ENCODE results near the gene FGF18. TPM values are rescaled to one million over a fixed set of nuclear protein-coding genes. Genes with fewer than 3 reads are reported as not detected.
"Not testable (repeated sequence)": the region's sequence is repeated elsewhere in the genome, so short reads cannot be mapped to it uniquely, and the experiment has no call there.

FGF18 gene
- polyA plus RNA-seq, 1 donor from 2014 or later, result 1.2 TPM

DNA sequence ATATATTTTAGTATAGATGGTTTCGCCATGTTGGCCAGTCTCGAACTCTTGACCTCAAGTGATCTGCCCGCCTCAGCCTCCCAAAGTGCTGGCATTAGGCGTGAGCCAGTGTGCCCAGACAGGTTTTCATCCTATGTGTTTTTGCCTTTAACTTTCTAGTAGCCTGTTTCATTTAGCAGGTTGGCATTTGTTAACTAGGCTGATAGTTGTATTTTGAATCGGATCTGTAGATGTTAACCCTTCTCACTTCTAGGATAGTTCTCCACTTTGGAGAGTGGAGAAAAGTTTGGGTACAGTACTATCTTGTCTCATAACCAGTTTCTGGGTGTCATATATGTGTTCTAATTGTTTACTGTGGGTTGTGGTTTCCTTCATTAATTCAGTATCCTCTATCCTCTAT is 7.3 kb upstream of the FGF18 start:
- H2AFZ ChIP-seq (ENCODE audit: low read depth, low read length), result no peak overlapping the region
- H3K4me3 ChIP-seq (ENCODE audit: low read length), result no peak overlapping the region
- TF ChIP-seq, protein P1, sequence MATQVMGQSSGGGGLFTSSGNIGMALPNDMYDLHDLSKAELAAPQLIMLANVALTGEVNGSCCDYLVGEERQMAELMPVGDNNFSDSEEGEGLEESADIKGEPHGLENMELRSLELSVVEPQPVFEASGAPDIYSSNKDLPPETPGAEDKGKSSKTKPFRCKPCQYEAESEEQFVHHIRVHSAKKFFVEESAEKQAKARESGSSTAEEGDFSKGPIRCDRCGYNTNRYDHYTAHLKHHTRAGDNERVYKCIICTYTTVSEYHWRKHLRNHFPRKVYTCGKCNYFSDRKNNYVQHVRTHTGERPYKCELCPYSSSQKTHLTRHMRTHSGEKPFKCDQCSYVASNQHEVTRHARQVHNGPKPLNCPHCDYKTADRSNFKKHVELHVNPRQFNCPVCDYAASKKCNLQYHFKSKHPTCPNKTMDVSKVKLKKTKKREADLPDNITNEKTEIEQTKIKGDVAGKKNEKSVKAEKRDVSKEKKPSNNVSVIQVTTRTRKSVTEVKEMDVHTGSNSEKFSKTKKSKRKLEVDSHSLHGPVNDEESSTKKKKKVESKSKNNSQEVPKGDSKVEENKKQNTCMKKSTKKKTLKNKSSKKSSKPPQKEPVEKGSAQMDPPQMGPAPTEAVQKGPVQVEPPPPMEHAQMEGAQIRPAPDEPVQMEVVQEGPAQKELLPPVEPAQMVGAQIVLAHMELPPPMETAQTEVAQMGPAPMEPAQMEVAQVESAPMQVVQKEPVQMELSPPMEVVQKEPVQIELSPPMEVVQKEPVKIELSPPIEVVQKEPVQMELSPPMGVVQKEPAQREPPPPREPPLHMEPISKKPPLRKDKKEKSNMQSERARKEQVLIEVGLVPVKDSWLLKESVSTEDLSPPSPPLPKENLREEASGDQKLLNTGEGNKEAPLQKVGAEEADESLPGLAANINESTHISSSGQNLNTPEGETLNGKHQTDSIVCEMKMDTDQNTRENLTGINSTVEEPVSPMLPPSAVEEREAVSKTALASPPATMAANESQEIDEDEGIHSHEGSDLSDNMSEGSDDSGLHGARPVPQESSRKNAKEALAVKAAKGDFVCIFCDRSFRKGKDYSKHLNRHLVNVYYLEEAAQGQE (IDR thresholded peaks at IDR 0.05; ENCODE audit: borderline replicate concordance), result no peak
- H3K9me3 ChIP-seq (ENCODE audit: low read length), result no peaks in the 10 kb centered on the region
- H3F3A ChIP-seq (ENCODE audit: insufficient read depth, low read length, poor library complexity, severe bottlenecking), result no peaks in the 10 kb centered on the region
- H3K4me2 ChIP-seq (ENCODE audit: low read length), result no peak overlapping the region
- H3K36me3 ChIP-seq (ENCODE audit: insufficient read depth, low read length), result peaks cover 1% of the 10 kb centered on the region
- H3K27me3 ChIP-seq (ENCODE audit: insufficient read depth, low read depth, low read length), result no peaks in the 10 kb centered on the region
- peaks cover 6% of the 10 kb centered on the region for H3K79me2 ChIP-seq (replicated peaks; ENCODE audit: insufficient read depth, low read length)
- H4K20me1 ChIP-seq (ENCODE audit: insufficient read depth), result no peaks in the 10 kb centered on the region
- H3K27ac ChIP-seq (ENCODE audit: low read length), result no peak overlapping the region
- no peak overlapping the region for H3K9ac ChIP-seq (ENCODE audit: low read length)
- H3K9me2 ChIP-seq (ENCODE audit: insufficient read depth, low read length), result no peaks in the 10 kb centered on the region

DNA sequence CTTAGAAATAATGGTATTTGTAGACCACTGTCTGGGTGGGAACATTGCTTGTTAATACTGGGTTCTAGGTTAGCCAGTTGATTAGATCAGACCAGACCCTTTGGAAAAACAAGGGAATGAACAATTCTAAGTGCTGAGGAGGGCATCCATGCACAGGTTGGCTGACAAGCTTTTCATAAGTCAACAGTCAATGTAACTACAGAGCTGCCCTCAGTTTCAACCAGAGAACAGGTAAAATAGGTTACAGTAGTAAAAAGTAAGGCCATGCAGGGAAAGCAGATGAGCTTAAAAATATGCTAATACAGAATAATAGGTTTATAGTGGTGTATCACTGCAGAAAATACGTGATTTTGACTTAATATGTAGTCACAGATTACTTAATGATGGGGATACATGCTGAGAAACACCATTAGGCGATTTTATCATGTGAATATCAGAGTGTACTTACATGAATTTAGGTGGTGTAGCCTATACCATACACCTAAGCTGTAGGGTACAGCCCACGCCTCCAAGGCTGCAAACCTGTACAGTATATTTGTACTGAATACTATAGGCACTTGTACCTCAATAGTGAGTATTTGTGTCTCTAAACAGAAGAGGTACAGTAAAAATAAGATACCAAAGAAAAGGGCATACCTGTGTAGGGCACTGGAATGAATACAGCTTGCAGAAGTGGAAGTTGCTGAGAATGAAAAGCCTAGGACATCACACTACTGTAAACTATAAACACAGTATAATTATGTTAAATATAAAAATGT is 6.1 kb upstream of the FGF18 start:
- H3K27ac ChIP-seq (ENCODE audit: low read length), result no peak overlapping the region
- no peaks in the 10 kb centered on the region for H3K9me2 ChIP-seq (ENCODE audit: insufficient read depth, low read length)
- no peak overlapping the region for H3K4me2 ChIP-seq (ENCODE audit: low read length)
- H3K4me3 ChIP-seq (ENCODE audit: low read length), result no peak overlapping the region
- H3K36me3 ChIP-seq (ENCODE audit: insufficient read depth, low read length), result no peaks in the 10 kb centered on the region
- H3K9ac ChIP-seq (ENCODE audit: low read length), result no peak overlapping the region
- no peak overlapping the region for H2AFZ ChIP-seq (ENCODE audit: low read depth, low read length)
- no peaks in the 10 kb centered on the region for H3K9me3 ChIP-seq (ENCODE audit: low read length)
- no peaks in the 10 kb centered on the region for H4K20me1 ChIP-seq (ENCODE audit: insufficient read depth)
- TF ChIP-seq TAF1 (IDR thresholded peaks at IDR 0.05; ENCODE audit: low read depth) (no peak), POLR2AphosphoS5 (IDR thresholded peaks at IDR 0.05) (no peak), RAD21 (conservative IDR thresholded peaks at IDR 0.05) (no peak), EZH2 (IDR thresholded peaks at IDR 0.05; ENCODE audit: borderline replicate concordance, insufficient read depth, low read length, poor library complexity, severe bottlenecking) (no peak), SMC3 (conservative IDR thresholded peaks at IDR 0.05; ENCODE audit: poor library complexity) (no peak), EP300 (conservative IDR thresholded peaks at IDR 0.05; ENCODE audit: poor library complexity, severe bottlenecking) (no peak)
- TF ChIP-seq, protein P1 (IDR thresholded peaks at IDR 0.05; ENCODE audit: borderline replicate concordance), result no peak
- H3K79me2 ChIP-seq (replicated peaks; ENCODE audit: insufficient read depth, low read length), result no peaks in the 10 kb centered on the region
- H3K27me3 ChIP-seq (ENCODE audit: insufficient read depth, low read depth, low read length), result no peaks in the 10 kb centered on the region
- no peaks in the 10 kb centered on the region for H3F3A ChIP-seq (ENCODE audit: insufficient read depth, low read length, poor library complexity, severe bottlenecking)

DNA sequence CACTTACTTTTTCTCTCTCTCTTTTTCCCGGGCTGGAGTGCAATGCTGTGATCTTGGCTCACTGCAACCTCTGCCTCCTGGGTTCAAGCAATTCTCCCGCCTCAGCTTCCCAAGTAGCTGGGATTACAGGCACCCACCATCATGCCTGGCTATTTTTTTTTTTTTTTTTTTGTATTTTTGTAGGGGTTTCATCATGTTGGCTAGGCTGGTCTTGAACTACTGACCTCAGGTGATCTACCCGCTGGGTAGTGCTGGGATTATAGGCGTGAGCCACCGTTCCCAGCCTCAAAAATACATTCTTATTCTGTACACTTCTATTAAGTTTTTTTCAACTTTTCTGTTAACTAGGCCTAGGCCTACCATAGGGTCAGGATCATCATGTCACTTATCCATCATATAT is 5.5 kb upstream of the FGF18 start:
- not testable (repeated sequence) for H4K20me1 ChIP-seq (ENCODE audit: insufficient read depth)

More for the DNA sequence above, 5.5 kb upstream of the FGF18 start:
- H3K9me3 ChIP-seq (ENCODE audit: low read length); H3K9me2 ChIP-seq (ENCODE audit: insufficient read depth, low read length); H3K4me3 ChIP-seq (ENCODE audit: low read length); H2AFZ ChIP-seq (ENCODE audit: low read depth, low read length); H3K27ac ChIP-seq (ENCODE audit: low read length); H3K27me3 ChIP-seq (ENCODE audit: insufficient read depth, low read depth, low read length); H3F3A ChIP-seq (ENCODE audit: insufficient read depth, low read length, poor library complexity, severe bottlenecking); H3K9ac ChIP-seq (ENCODE audit: low read length); H3K36me3 ChIP-seq (ENCODE audit: insufficient read depth, low read length); H3K4me2 ChIP-seq (ENCODE audit: low read length); H3K79me2 ChIP-seq (replicated peaks; ENCODE audit: insufficient read depth, low read length): not testable (repeated sequence)

Measured in neural cell (in vitro differentiated cells).